Activated naive CD4-positive, alpha-beta T cell treated with anti-CD3 and anti-CD28 coated beads, Interleukin-2, amount 50 U/mL, for 16 hours (primary cell): Measurements from ENCODE around the gene OPRPN.

Experiments used
- DNase-seq: peaks from one replicate; pipeline ENCODE4 v3.0.0-alpha.2; 2020

Gene OPRPN, protein sequence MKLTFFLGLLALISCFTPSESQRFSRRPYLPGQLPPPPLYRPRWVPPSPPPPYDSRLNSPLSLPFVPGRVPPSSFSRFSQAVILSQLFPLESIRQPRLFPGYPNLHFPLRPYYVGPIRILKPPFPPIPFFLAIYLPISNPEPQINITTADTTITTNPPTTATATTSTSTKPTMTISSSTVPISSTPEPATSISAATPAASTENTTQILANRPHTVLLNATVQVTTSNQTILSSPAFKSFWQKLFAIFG

DNA sequence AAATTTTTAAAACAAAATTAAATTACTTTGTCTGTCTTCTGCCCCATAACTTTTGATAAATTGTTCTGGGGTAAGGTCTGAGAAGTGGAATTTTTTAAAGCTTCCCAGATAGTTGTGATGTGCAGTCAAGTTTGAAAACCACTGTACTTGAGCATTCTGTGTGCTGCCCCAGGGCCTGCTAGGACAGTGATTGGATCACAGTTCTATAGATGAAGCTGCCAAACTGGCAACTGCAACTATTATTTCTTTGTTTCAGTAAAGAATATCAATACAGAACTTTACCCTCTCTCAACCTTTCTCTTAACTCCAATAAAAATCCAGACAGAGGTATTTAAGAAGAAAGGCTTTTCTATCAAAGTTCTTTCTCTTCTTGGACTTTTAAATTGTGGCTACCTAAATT lies at the start of gene OPRPN:
TSS of gene OPRPN (plus strand) at position 361 of the 400 bp plus-strand sequence. CDS start 1,346 bp downstream, outside the sequence.
- no peak for DNase-seq

DNA sequence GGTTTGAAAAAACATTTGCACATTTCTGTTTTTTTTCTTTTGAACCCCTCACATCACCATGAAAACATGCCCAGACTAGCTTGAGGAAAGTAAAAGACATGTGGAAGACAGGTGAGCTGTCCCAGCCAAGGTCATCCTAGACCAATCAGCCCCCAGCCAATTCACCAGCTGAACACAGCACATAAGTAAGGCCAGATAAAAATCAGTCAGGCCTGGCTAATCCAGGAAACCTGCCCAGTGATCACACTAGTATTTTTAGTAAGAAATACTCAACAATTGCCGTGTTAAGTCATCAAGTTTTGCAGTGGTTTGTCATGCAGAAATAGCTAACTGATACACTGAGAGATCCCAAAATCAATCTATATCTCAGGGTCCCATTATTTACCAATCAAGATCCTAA lies 41.6 kb upstream of the OPRPN start:
- DNase-seq = no peak

DNA sequence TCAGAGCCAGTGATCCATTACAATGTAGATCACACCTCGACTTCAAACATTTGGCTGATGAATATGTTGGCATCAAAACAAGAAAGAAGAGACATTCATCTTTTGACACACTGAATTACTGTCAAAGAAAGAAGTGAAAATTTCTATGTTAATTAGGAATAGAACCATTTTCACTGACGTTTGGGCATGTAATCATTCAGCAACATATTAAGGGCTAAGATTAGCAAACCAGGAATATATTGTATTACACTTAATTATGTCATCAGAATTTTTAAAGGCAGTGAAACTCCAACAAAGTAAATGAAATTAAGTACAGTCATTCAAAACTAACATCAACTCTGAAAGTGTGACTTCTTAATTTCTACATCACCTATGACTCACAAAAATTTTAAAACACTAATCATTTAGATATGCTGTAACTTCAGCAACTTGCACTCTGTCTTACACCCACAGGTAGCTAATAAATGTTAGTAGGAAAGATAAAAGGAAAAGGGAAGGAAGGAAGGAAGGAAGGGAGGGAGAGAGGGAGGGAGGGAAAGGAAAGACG lies 38.6 kb upstream of the OPRPN start:
- no peak for DNase-seq

DNA sequence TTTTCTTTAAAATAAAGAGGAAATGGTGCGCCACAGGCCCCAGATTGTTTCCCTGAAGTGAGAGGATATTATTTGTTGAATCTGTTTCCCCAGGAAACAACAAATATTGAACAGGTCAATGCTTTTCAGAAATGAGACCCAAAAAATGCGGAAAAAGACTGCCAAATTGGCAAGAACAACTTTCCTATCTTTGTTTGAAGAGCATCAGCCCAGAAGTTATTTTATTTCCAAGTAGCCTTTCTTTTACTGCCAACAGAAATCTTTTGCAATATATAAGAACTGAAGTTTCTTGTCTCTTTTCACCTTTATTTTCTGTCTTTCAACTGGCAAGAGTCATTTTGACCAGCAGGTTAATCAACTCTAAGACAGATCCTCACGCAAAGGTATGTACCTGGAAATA lies 37.3 kb upstream of the OPRPN start, which contains the start of gene SMR3A:
TSS of gene SMR3A (plus strand) at position 301 of the 400 bp plus-strand sequence. CDS start 1,356 bp downstream, outside the sequence.
- DNase-seq = no peak

DNA sequence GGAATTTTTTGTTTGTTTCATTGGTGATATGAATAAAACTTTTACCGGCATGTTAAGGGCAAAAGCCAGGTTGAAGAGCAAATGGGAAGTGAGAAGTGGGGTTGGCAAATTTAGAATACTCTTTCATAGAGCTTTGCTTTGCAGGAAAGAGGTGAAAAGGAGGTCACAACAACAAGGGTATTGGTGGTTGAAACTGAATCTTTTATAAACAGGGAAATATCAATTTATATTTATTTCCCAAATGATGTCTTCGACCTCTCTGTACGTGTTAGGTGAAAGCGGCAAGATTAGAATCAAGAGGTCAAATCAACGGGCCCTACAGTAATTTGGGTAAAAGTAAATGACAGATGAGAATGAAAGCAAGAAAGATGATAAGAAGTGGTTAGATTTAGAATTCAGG lies 33.7 kb upstream of the OPRPN start:
- DNase-seq = no peak

DNA sequence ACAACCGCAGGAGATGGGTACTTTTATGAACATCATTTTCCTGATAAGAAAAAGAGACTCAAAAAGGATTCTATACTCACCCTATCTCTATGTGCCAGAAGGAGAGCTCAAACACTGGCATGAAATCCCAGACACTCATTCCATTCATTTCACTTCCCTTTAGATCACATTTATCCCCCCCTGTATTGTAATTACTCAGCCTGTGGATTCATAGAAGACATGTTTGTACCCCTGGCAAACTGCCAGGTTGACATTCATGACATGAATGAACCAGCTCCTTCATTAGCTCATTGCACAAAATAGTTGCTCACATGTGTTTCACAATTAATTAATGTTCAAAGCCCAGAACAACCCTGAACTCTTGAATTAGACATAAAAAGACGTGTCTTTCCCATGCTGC lies 32.3 kb upstream of the OPRPN start:
- no peak for DNase-seq

DNA sequence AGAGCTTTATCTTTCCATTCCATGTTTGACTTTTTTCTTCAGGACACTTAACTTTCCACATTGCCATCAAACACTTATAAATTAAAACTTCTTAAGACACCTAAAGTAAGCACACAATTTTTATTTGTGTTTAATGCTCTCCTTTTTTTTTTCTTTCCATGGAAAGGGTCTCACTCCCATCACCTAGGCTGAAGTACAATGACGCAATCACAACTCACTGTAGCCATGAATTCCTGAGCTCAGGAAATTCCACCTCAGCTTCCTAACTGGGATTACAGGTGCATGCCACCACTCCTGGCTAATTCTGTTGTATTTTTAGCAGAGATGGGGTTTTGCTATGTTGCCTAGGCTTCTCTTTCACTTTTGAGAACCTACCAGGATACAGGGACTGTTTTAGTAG lies 29.9 kb upstream of the OPRPN start:
- DNase-seq = no peak

DNA sequence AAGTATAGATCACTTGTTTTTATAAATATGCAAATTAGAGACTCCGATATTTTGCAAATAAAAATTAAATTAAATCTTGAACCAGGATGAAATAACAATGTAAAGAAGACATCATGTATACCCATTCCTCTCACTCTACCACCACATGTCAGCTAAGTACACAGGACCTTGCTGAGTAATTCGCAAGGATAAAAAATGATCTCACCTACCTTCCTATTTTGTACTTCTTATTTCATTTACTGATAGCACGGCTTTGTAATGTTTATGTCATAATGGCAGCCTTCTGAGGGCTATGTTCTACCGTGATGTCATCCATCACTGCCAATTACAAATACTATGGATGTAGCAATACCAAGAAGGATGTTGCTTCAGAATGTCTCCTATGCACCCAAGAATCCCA lies 25.8 kb upstream of the OPRPN start:
- DNase-seq = no peak

DNA sequence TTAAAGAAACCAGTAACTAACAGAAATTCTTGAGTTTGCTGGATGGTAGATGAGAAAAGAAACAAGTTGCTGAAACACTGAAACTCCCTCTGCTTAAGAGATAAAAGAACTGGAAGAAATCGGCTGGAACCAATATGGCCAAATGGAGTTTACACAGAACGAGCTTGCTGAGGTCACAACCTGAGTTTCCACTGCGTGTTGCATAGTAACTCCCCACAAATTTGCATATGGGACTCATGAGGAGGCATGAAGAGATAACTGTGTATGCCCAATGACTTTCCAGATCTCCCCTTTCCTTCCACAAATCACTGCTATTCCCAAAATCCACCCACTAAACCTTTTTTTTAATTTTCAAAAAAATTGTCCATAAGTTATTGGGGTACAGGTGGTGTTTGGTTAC lies 25.0 kb upstream of the OPRPN start:
- no peak for DNase-seq

DNA sequence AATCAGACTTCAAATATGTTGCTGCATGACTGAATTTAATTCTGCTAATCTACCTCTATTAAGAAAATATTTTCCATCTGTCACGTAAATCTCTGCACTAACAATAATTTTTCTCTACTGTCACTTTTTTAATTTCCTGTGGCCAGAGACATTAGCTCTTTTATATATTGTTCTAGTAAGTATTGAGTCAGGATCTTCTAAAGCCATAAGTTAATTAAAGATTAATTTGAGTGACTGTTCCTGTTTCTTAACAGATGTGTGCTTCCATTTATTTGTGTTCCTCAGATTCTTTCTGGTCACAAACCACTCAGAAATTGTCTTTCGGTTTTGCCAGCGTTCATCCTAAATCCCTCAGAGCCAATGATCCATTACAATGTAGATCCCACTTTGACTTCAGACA lies 17.2 kb upstream of the OPRPN start:
- DNase-seq = no peak

DNA sequence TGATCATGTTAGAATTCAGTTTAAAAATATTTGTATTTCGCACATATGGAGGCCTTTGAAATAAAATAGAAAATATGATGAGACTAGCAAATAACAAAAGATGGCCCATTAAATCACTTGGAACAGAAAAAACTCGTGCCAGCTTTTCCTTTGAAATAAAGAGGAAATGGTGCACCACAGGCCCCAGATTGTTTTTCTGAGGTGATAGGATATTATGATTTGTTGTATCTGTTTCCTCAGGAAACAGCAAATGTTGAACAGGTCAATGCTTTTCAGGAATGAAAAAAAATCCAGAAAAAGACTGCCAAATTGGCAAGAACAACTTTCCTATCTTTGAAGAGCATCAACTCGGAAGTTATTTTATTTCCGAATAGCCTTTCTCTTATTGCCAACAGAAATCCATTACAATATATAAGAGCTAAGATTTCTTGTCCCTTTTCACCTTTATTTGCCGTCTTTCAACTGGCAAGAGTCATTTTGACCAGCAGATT lies 15.0 kb upstream of the OPRPN start, which contains the start of gene SMR3B:
TSS of gene SMR3B (plus strand) at position 441 of the 491 bp plus-strand sequence. CDS start 1,380 bp downstream, outside the sequence.
- no peak for DNase-seq

DNA sequence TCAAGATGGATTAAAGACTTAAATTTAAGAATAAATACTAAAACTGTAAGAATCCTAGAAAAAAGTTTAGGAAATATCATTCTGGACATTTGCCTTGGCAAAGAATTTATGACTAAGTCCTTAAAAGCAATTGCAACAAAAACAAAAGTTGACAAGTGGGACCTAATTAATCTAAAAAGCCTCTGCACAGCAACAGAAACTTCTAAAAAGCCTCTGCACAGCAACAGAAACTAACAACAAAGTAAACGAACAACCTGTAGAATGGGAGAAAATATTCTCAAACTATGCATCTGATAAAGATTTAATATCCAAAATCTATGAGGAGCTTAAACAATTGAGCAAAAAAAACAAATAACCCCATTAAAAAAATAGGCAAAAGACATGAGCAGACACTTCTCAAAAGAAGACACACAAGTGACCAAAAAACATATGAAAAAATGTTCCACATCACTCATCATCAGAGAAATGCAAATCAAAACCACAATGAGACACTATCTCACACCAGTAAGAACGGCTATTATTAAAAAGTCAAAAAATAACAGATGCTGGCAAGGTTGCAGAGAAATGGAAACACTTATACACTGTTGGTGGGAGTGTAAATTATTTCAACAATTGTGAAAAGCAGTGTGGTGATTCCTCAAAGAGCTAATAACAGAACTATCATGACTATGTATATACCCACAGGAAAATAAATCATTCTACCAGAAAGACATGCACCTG lies 5.5 kb upstream of the OPRPN start:
- no peak for DNase-seq

DNA sequence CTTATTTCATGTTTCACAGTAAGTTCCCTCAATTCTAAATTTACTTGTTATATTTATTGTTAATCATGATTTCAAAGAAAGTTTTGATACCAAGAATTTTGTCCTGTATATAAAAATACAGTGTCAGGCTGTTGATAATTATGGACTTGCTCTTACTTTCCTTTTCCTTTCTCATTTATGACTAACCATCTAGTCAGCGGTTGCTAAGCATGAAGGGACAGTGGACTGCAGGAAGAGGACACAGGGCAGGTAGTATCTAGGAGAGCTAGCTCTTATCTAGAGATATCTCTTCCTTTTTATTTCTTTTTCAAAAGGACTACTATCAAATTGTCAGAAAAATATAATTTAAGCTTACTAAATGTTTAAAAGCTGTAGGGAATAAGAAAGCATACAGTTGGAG lies 1.6 kb downstream of the OPRPN start:
- no peak for DNase-seq

DNA sequence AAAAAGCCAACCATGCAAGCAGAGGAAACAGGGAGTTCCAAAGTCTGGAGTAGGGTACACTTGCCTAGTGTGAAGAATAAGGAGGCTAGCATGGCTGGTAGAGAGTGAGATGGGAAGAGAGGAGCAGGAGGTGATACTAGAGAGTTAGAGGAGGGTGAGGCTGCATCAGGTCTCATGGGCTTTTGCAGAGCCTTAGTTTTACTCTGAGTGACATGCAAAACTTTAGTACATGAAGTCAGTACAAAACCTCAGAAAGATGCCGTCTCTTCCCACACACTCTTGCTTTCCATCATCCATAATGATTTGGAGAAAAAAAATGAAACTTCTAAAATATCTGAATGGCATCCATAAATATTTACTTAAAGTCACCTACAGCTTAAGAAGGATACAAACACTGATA lies 5.0 kb downstream of the OPRPN start:
- no peak for DNase-seq

DNA sequence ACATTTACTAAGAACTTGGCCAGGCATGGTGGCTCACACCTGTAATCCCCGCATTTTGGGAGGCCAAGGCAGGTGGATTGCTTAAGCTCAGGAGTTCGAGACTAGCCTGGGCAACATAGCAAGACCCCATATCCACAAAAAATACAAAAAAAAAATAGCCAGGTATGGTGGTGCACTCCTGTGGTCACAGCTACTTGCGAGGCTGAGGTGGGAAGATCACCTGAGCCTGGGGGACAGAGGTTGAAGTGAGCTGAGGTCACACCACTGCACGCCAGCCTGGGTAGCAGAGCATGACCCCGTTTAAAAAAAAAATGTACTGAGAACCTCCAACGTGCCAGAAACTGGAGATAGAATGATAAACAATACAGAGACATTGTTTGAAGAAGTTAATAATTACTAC lies 8.0 kb downstream of the OPRPN start:
- no peak for DNase-seq

DNA sequence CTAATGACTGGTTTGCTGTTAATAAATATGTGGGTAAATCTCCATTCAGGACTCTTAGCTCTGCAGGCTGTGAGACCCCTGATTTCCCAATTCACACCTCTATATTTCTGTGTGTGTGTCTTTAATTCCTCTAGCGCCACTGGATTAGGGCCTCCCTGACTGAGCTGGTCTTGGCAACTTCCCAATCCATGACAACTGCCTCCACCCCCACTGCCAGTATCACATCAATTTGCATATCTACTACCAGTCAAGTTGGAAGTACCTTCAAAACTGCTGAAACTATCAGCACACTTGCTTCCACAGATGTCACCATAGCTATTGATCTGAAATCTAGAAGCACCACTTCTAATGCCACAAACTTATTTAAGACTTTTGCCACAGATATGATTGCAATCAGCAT lies 27.6 kb downstream of the OPRPN start:
- no peak for DNase-seq

DNA sequence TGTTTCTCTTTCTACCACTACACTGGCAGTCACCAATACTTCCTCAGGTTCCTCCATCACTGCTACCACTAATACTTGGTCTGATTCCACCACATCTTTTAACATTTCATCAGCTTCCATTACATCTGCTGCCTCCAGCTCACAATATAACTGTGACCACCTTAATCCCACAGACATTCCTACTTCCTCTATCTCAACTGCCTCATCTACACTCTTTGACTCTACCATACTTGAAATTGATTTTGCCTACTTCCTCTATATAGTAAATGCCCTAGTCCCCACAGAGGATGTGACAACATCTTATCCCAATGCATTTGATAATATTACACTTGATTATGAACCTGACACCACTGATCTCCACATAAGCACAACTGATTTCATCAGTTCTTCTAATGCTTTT lies 29.0 kb downstream of the OPRPN start:
- DNase-seq = no peak

DNA sequence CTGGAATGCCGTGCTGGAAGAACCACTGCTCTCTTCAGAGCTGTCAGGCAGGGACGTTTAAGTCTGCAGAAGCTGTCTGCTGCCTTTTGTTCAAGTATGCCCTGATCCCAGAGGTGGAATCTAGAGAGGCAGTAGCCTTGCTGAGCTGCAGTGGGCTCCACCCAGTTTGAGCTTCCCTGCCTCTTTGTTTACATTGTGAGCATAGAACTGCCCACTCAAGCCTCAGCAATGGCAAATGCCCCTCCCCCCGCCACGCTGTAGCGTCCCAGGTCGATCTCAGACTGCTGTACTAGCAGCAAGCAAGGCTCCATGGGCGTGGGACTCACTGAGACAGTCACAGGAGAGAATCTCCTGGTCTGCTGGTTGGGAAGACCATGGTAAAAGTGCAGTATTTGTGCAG lies 39.5 kb downstream of the OPRPN start:
- no peak for DNase-seq

DNA sequence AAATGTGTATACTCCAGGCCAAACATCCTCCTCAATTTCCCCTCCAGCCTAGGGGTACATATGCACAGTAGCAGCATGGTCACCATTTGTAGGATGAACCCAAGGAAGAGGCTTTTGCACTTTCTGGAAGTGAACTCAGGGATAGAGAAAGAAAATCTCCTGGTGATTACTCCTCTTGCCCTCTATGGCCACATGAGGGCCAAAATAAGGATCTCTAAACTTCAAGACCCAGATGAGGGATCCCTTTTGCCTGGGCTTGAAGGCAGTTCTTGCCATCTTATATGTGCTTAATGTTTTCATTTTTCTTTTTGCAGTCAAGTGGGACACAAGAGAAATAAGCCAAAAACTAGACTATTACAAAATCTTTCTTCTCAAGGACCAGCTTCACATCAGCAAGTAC lies 44.7 kb downstream of the OPRPN start:
- DNase-seq = no peak

DNA sequence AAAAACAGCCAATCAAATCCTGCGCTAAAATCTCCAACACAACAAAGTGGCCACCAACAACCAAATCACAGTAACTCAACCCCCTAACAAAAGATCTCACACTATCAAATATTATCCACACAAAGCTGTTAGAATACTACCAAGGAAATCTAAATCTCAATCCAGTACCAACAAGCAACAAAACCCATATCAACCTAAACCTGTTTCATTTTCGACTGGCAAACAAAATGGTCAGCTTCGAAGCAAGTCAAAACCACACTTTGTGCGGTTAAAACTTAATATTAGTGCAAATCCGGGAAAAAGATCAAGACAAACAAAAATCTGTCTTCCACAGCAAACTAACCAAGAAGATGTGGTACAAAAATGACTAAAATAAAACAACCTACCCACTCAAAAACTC lies 45.6 kb downstream of the OPRPN start:
- DNase-seq = no peak

DNA sequence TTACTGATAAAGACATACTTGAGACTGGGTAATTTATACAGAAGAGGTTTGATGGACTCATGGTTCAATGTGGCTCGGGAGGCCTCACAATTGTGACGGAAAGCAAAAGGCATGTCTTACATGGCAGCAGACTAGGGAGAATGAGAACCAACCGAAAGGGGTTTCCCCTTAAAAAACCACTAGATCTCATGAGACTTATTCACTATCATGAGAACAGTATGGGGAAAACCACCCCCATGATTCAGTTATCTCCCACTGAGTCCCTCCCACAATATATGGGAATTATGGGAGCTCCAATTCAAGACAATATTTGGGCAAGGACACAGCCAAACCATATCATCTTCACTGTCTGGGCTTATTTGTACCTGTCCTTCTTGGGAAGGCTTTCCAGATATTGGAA lies 51.5 kb downstream of the OPRPN start:
- DNase-seq = no peak

DNA sequence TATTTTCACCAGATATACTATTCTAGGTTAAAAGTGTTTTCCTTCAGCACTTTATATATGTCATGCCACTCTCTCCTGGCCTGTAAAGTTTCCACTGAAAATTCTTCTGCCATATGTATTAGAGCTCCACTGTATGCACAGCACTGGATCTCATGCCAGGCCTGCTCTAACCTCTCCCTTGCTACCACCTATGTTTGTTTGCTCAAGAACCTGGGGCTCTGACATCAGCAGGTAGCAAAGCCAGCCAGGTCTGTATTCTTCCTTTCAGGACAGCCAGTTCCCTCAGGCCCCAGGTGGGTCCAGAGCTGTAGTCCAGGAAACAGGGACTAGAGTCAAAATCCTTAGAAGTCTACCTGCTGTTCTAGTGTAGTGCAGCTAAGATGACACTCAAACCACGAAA lies 55.2 kb downstream of the OPRPN start:
- no peak for DNase-seq
